Measurements from ENCODE around the gene PHIP. TPM values are rescaled to one million over a fixed set of nuclear protein-coding genes. Genes with fewer than 3 reads are reported as not detected.

The PHIP gene
- total RNA-seq, 1 experiment from 2014 or later, result 21.2 TPM

- Histone ChIP-seq H3F3A (ENCODE audit: low read length, unreplicated experiment) (no peaks in the 10 kb centered on the region), H3K4me2 (ENCODE audit: low read length) (no peak overlapping the region), H3K36me3 (ENCODE audit: low read depth, low read length) (no peaks in the 10 kb centered on the region; the same call in 1 of the 2 replicates), H3K27ac (ENCODE audit: low read length) (no peak overlapping the region), H3K79me2 (ENCODE audit: low read length) (peaks cover 3% of the 10 kb centered on the region; the same call in 1 of the 2 replicates), H3K9ac (ENCODE audit: low read length) (no peak overlapping the region), H3K4me1 (ENCODE audit: insufficient read depth, low read length) (no peaks in the 10 kb centered on the region), H4K20me1 (ENCODE audit: low read length) (no peaks in the 10 kb centered on the region), H3K27me3 (ENCODE audit: low read length) (no peaks in the 10 kb centered on the region), H3K9me3 (ENCODE audit: low read length) (no peaks in the 10 kb centered on the region), H3K4me3 (ENCODE audit: low read length) (no peak overlapping the region), H3K9me2 (replicated peaks; ENCODE audit: low read length) (no peaks in the 10 kb centered on the region), H2AFZ (ENCODE audit: low read length) (no peak overlapping the region)
- intact Hi-C loops (cut with micrococcal nuclease), result no loop called here
- ChIA-PET CTCF (no interaction called here), POLR2A (ENCODE audit: unreplicated experiment) (no interaction called here)
- TF ChIP-seq EZH2 (IDR thresholded peaks at IDR 0.05; ENCODE audit: low read length, unreplicated experiment) (no peak), EZH2phosphoT487 (IDR thresholded peaks at IDR 0.05; ENCODE audit: borderline replicate concordance, low read length) (no peak)
- TF ChIP-seq, protein P1, sequence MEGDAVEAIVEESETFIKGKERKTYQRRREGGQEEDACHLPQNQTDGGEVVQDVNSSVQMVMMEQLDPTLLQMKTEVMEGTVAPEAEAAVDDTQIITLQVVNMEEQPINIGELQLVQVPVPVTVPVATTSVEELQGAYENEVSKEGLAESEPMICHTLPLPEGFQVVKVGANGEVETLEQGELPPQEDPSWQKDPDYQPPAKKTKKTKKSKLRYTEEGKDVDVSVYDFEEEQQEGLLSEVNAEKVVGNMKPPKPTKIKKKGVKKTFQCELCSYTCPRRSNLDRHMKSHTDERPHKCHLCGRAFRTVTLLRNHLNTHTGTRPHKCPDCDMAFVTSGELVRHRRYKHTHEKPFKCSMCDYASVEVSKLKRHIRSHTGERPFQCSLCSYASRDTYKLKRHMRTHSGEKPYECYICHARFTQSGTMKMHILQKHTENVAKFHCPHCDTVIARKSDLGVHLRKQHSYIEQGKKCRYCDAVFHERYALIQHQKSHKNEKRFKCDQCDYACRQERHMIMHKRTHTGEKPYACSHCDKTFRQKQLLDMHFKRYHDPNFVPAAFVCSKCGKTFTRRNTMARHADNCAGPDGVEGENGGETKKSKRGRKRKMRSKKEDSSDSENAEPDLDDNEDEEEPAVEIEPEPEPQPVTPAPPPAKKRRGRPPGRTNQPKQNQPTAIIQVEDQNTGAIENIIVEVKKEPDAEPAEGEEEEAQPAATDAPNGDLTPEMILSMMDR (conservative IDR thresholded peaks at IDR 0.05; ENCODE audit: low read depth, low read length), result no peak
- ATAC-seq (no peak), DNase-seq (no peak)
- no TSS peak for BruUV-seq (replicated peaks)
Observed at GRCh38 chr6:79047072-79047471, 31.0 kb downstream of the PHIP start.

DNA sequence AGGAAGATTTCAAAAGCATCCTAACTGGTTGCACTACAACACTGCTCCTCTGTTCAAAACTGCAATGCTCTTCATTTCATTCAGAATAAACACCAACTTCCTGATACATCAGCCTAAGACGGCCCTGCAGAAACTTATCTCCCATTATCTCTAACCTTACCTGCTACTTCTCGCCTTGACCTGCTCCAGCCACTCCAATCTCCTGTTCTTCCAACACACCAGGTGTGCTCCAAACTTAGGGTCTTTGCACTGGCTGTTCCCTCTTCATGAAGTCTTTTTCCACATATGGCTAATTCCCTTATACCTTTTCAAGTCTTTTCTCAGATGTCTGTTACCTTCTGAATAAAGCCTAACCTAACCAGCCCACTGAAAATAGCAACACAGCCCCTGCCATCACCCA lies 32.1 kb downstream of the PHIP start:
- DNase-seq (no peak), ATAC-seq (no peak)
- no peak overlapping the region for H3K9ac ChIP-seq (ENCODE audit: low read length)
- no peaks in the 10 kb centered on the region for H3K9me3 ChIP-seq (ENCODE audit: low read length)
- no peak overlapping the region for H2AFZ ChIP-seq (ENCODE audit: low read length)
- no peaks in the 10 kb centered on the region for H3K27me3 ChIP-seq (ENCODE audit: low read length)
- H3K4me3 ChIP-seq (ENCODE audit: low read length), result no peak overlapping the region
- no peaks in the 10 kb centered on the region for H3K9me2 ChIP-seq (replicated peaks; ENCODE audit: low read length)
- H3F3A ChIP-seq (ENCODE audit: low read length, unreplicated experiment), result no peaks in the 10 kb centered on the region
- CTCF ChIA-PET, result no interaction called here
- no TSS peak for BruUV-seq (replicated peaks)
- no peak overlapping the region for H3K27ac ChIP-seq (ENCODE audit: low read length)
- no peaks in the 10 kb centered on the region; the same call in 1 of the 2 replicates for H3K36me3 ChIP-seq (ENCODE audit: low read depth, low read length)
- no peak overlapping the region for H3K4me2 ChIP-seq (ENCODE audit: low read length)
- no peaks in the 10 kb centered on the region for H3K4me1 ChIP-seq (ENCODE audit: insufficient read depth, low read length)
- POLR2A ChIA-PET (ENCODE audit: unreplicated experiment), result no interaction called here
- H3K79me2 ChIP-seq (ENCODE audit: low read length), result peaks cover 3% of the 10 kb centered on the region; the same call in 1 of the 2 replicates
- TF ChIP-seq, protein P1 (conservative IDR thresholded peaks at IDR 0.05; ENCODE audit: low read depth, low read length), result no peak
- TF ChIP-seq EZH2phosphoT487 (IDR thresholded peaks at IDR 0.05; ENCODE audit: borderline replicate concordance, low read length) (no peak), EZH2 (IDR thresholded peaks at IDR 0.05; ENCODE audit: low read length, unreplicated experiment) (no peak)
- no peaks in the 10 kb centered on the region for H4K20me1 ChIP-seq (ENCODE audit: low read length)
- intact Hi-C loops (cut with micrococcal nuclease), result no loop called here

- no peak overlapping the region for H2AFZ ChIP-seq (ENCODE audit: low read length)
- H3K4me1 ChIP-seq (ENCODE audit: insufficient read depth, low read length), result no peaks in the 10 kb centered on the region
- H3F3A ChIP-seq (ENCODE audit: low read length, unreplicated experiment), result no peaks in the 10 kb centered on the region
- no peak overlapping the region for H3K9ac ChIP-seq (ENCODE audit: low read length)
- CTCF ChIA-PET, result no interaction called here
- H3K9me3 ChIP-seq (ENCODE audit: low read length), result no peaks in the 10 kb centered on the region
- H3K27me3 ChIP-seq (ENCODE audit: low read length), result no peaks in the 10 kb centered on the region
- TF ChIP-seq EZH2phosphoT487 (IDR thresholded peaks at IDR 0.05; ENCODE audit: borderline replicate concordance, low read length) (no peak), EZH2 (IDR thresholded peaks at IDR 0.05; ENCODE audit: low read length, unreplicated experiment) (no peak)
- TF ChIP-seq, protein P1 (conservative IDR thresholded peaks at IDR 0.05; ENCODE audit: low read depth, low read length), result no peak
- intact Hi-C loops (cut with micrococcal nuclease), result no loop called here
- ATAC-seq (no peak), DNase-seq (no peak)
- peaks cover 3% of the 10 kb centered on the region; the same call in 1 of the 2 replicates for H3K79me2 ChIP-seq (ENCODE audit: low read length)
- peaks cover 4% of the 10 kb centered on the region for H3K36me3 ChIP-seq (ENCODE audit: low read depth, low read length)
- no peaks in the 10 kb centered on the region for H3K9me2 ChIP-seq (replicated peaks; ENCODE audit: low read length)
- H3K27ac ChIP-seq (ENCODE audit: low read length), result no peak overlapping the region
- no peak overlapping the region for H3K4me3 ChIP-seq (ENCODE audit: low read length)
- no TSS peak for BruUV-seq (replicated peaks)
- no peak overlapping the region for H3K4me2 ChIP-seq (ENCODE audit: low read length)
- no peaks in the 10 kb centered on the region for H4K20me1 ChIP-seq (ENCODE audit: low read length)
- POLR2A ChIA-PET (ENCODE audit: unreplicated experiment), result no interaction called here
Observed at GRCh38 chr6:79042799-79043126, 35.3 kb downstream of the PHIP start.

Measured in PC-3 (cell line).